ENCODE results near the gene ZNF154.

GRCh38 chr19:57671124-57671895 is 37.7 kb downstream of the ZNF154 start:
- no peak for TF ChIP-seq CTCF (IDR thresholded peaks at IDR 0.05; ENCODE audit: low read length)
- no peak for TF ChIP-seq EZH2 (IDR thresholded peaks at IDR 0.05; ENCODE audit: borderline replicate concordance, low read length)

Data from OCI-LY1 (cell line).